ENCODE data around the gene KLHL25.

The KLHL25 gene

DNA sequence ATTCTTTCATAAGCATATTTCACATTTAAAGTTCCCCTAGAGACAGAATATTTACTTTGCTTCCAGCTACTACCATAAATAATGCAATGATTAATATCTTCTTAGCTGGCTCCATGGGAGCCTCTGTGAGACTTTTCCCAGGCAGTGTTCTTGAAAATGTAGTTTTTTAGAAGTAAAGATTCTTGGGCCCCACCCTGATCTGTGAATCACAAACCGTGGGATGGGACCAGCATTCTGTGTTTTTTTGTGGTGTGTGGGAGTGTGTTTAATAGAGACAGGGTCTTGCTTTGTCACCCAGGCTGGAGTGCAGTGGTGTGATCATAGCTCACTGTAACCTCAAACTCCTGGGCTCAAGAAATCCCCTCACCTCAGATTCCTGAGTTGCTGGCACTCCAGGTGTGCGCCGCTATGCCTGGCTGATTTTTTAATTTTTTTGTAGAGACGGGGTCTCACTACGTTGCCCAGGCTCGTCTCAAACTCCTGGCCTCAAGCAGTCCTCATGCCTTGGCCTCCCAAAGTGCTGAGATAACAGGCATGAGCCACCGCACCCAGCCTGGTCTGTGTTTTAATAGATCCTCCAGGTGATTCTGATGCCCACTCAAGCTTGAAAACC, 83.0 kb downstream of the KLHL25 start:
- no peak for DNase-seq

DNA sequence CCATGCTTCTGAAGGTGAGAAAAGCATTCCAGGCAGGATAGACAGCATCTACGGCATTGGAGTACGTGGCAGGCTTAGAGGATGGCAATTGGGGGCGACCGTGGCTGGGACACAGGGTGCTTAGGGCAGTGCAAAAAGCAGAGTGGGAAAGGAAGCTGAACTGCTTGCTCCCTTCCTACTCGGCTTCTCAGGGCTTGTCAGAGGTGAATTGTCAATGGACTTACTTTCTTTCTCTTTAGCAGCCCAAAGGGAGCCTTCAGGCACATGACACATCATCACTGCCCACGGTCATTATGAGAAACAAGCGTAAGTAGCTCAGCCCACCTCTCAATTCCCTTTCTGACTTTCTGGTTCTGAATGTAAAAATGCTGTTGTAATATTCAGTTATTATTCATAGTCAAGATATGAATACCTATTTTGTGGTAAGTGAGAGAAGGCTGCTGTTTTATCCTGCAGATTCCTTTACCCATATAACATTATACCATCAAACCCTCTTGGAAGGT, 84.3 kb downstream of the KLHL25 start:
- no peak for DNase-seq

Data from effector CD8-positive, alpha-beta T cell (primary cell).